Activated CD4-positive, alpha-beta T cell treated with anti-CD3 and anti-CD28 coated beads for 48 hours (primary cell): ENCODE data around the gene SPAG5.
A peak's percentile ranks its signal among the peaks of the same experiment; 100 is the strongest.

Source experiments
- DNase-seq: peaks from one replicate; pipeline ENCODE4 v3.0.0-alpha.2; 2020

SPAG5 gene

GRCh38 chr17:28572259-28573039 lies 26.4 kb downstream of the SPAG5 start:
- no peak for DNase-seq

- DNase-seq, result peak; percentile 96
Measured at GRCh38 chr17:28571361-28572122, 27.3 kb downstream of the SPAG5 start, which contains the start of gene PIGS. Gene PIGS, minus strand, starts transcription at chr17:28571524. Its CDS starts 28 bp downstream, at chr17:28571496.

GRCh38 chr17:28570716-28571360 lies 28.0 kb downstream of the SPAG5 start:
- peak; percentile 65 for DNase-seq

GRCh38 chr17:28569446-28569845 lies 29.4 kb downstream of the SPAG5 start:
- no peak for DNase-seq

- DNase-seq, result no peak
Measured at GRCh38 chr17:28567604-28568003, 31.2 kb downstream of the SPAG5 start.

GRCh38 chr17:28563475-28563874 lies 35.4 kb downstream of the SPAG5 start:
- DNase-seq, result no peak

GRCh38 chr17:28555022-28555421 lies 43.8 kb downstream of the SPAG5 start:
- DNase-seq, result no peak

GRCh38 chr17:28554565-28554964 lies 44.3 kb downstream of the SPAG5 start:
- DNase-seq, result no peak

GRCh38 chr17:28553000-28553505 lies 45.8 kb downstream of the SPAG5 start:
- DNase-seq, result no peak

GRCh38 chr17:28552176-28552999 lies 46.4 kb downstream of the SPAG5 start, which contains the start of gene UNC119:
Gene UNC119, minus strand, starts transcription at chr17:28552624. Its CDS starts 67 bp downstream, at chr17:28552557.
- peak; percentile 83 for DNase-seq

GRCh38 chr17:28551421-28552175 lies 47.2 kb downstream of the SPAG5 start:
- no peak for DNase-seq

GRCh38 chr17:28550858-28551257 lies 48.0 kb downstream of the SPAG5 start:
- no peak for DNase-seq

- peak; percentile 67 for DNase-seq
Measured at GRCh38 chr17:28549236-28550132, 49.3 kb downstream of the SPAG5 start.

GRCh38 chr17:28548417-28549130 lies 50.3 kb downstream of the SPAG5 start:
- DNase-seq, result no peak

- DNase-seq, result peak; percentile 86
Measured at GRCh38 chr17:28547623-28548416, 51.0 kb downstream of the SPAG5 start.

GRCh38 chr17:28547096-28547622 lies 51.7 kb downstream of the SPAG5 start:
- DNase-seq, result no peak

- DNase-seq, result no peak
Measured at GRCh38 chr17:28545787-28546415, 52.9 kb downstream of the SPAG5 start.

- DNase-seq, result no peak
Measured at GRCh38 chr17:28545141-28545503, 53.7 kb downstream of the SPAG5 start.
